Epithelial cell of proximal tubule (primary cell): ENCODE results near the gene GPRIN1. TPM values are rescaled to one million over a fixed set of nuclear protein-coding genes. Genes with fewer than 3 reads are reported as not detected.
A peak's percentile ranks its signal among the peaks of the same experiment; 100 is the strongest.

Source experiments
- DNase-seq: peaks from one replicate; pipeline ENCODE4 v3.0.0-alpha.2; 2011; ENCODE audit warnings: low read depth
- H3K4me3 ChIP-seq: 2 replicates; pipeline ENCODE4 v1.5.1; 2011; ENCODE audit warnings: low read depth, mild to moderate bottlenecking, low read length
- CTCF ChIP-seq: conservative IDR thresholded peaks from 2 replicates; pipeline ENCODE4 v1.5.1; 2012; ENCODE audit warnings: low read depth, mild to moderate bottlenecking, low read length
- total RNA-seq: library from RNA; depleted of rRNA; stranded (reverse); fragments of >200 nt; gene quantifications from 2 replicates; pipeline ENCODE4 v1.2.3, GENCODE V29; 2015

GPRIN1 gene
- total RNA-seq, 1 donor from 2014 or later = 34.0 TPM

GRCh38 chr5:176574297-176574591 lies 35.7 kb downstream of the GPRIN1 start:
- DNase-seq = no peak
- no peak for TF ChIP-seq CTCF
- H3K4me3 ChIP-seq = no peak overlapping the region

- H3K4me3 ChIP-seq = no peak overlapping the region
- peak; percentile 88 for TF ChIP-seq CTCF
- DNase-seq = no peak
Measured at GRCh38 chr5:176573564-176574296, 36.2 kb downstream of the GPRIN1 start.

GRCh38 chr5:176570044-176570443 lies 39.9 kb downstream of the GPRIN1 start:
- TF ChIP-seq CTCF = peak; percentile 9
- DNase-seq = no peak
- no peak overlapping the region for H3K4me3 ChIP-seq

- TF ChIP-seq CTCF = no peak
- no peak for DNase-seq
- no peak overlapping the region for H3K4me3 ChIP-seq
Measured at GRCh38 chr5:176568657-176569056, 41.3 kb downstream of the GPRIN1 start.

- no peak for DNase-seq
- TF ChIP-seq CTCF = no peak
- H3K4me3 ChIP-seq = no peak overlapping the region
Measured at GRCh38 chr5:176565760-176566288, 44.1 kb downstream of the GPRIN1 start.

GRCh38 chr5:176564002-176564401 lies 46.0 kb downstream of the GPRIN1 start:
- no peak for DNase-seq
- no peak overlapping the region for H3K4me3 ChIP-seq
- TF ChIP-seq CTCF = no peak

- H3K4me3 ChIP-seq = no peak overlapping the region
- no peak for TF ChIP-seq CTCF
- DNase-seq = no peak
Measured at GRCh38 chr5:176562189-176562588, 47.8 kb downstream of the GPRIN1 start.
